ENCODE measurements around the gene CCDC57.

- TF ChIP-seq CTCF (IDR thresholded peaks at IDR 0.05) (no peak), POLR2A (IDR thresholded peaks at IDR 0.05) (no peak)
Observed at GRCh38 chr17:82112181-82112913, 100.3 kb downstream of the CCDC57 start.

Measured in thyroid gland (tissue), 4 donors.